WTC11 (cell line): ENCODE measurements around the gene STAU1. TPM values are rescaled to one million over a fixed set of nuclear protein-coding genes. Genes with fewer than 3 reads are reported as not detected.

Source experiments
- ATAC-seq: fragments of 200-7000 bp; cut with Tn5 transposase; 2 replicates; pipeline ENCODE4 v1.10.0; 2021; ENCODE audit warnings: mild to moderate bottlenecking, moderate library complexity
- CTCF ChIA-PET: fragments of 300-600 bp; sonication (Branson Sonifier 250); formaldehyde crosslinking; loops from one replicate; lab custom pipeline; 2021; ENCODE audit warnings: antibody characterized with exemption; lab: Charles Lee
- POLR2A ChIA-PET: fragments of 350-600 bp; sonication (Branson Sonifier 250); formaldehyde crosslinking; loops from one replicate; lab custom pipeline; 2021; ENCODE audit warnings: antibody characterized with exemption; lab: Charles Lee
- DNase-seq: peaks from one replicate; pipeline ENCODE4 v3.0.0; 2021; ENCODE audit warnings: low spot score
- H3K27ac Mint-ChIP-seq: 2 replicates; pipeline ENCODE4 v1.8.0; 2021; ENCODE audit warnings: mixed read lengths
- H3K27me3 Mint-ChIP-seq: 2 replicates; pipeline ENCODE4 v1.8.0; 2021; ENCODE audit warnings: low read depth, mild to moderate bottlenecking, moderate library complexity, mixed read lengths
- H3K36me3 Mint-ChIP-seq: 2 replicates; pipeline ENCODE4 v1.8.0; 2021; ENCODE audit warnings: mixed read lengths
- H3K4me1 Mint-ChIP-seq: 2 replicates; pipeline ENCODE4 v1.8.0; 2022; ENCODE audit warnings: mixed read lengths
- H3K4me3 Mint-ChIP-seq: 2 replicates; pipeline ENCODE4 v1.8.0; 2021; ENCODE audit warnings: mild to moderate bottlenecking, moderate library complexity, mixed read lengths
- H3K9me3 Mint-ChIP-seq: 2 replicates; pipeline ENCODE4 v1.8.0; 2021; ENCODE audit warnings: mixed read lengths
- CREB1 ChIP-seq: sonication (generic); formaldehyde crosslinking; IDR thresholded peaks from 2 replicates; pipeline ENCODE4 v1.8.0; 2023; ENCODE audit warnings: mild to moderate bottlenecking, missing genetic modification reagents
- CTCF ChIP-seq: fragments of 200-600 bp; IDR thresholded peaks from 2 replicates; pipeline ENCODE4 v1.8.0; 2022; ENCODE audit warnings: antibody characterized with exemption
- EMX1 ChIP-seq: fragments of 250-450 bp; sonication (Bioruptor Pico); IDR thresholded peaks from 2 replicates; pipeline ENCODE4 v1.8.0; 2021; ENCODE audit warnings: mild to moderate bottlenecking
- FOXJ3 ChIP-seq: sonication (generic); formaldehyde crosslinking; IDR thresholded peaks from 2 replicates; pipeline ENCODE4 v1.9.0; 2021; ENCODE audit warnings: missing genetic modification reagents, mild to moderate bottlenecking, borderline replicate concordance
- FOXK1 ChIP-seq: sonication (generic); formaldehyde crosslinking; IDR thresholded peaks from 2 replicates; pipeline ENCODE4 v1.8.0; 2022; ENCODE audit warnings: mild to moderate bottlenecking, moderate library complexity, missing genetic modification reagents
- GABPB1 ChIP-seq: sonication (generic); formaldehyde crosslinking; IDR thresholded peaks from 2 replicates; pipeline ENCODE4 v1.8.1; 2023; ENCODE audit warnings: mild to moderate bottlenecking, missing genetic modification reagents
- JUN ChIP-seq: sonication (generic); formaldehyde crosslinking; IDR thresholded peaks from 2 replicates; pipeline ENCODE4 v1.8.0; 2023; ENCODE audit warnings: mild to moderate bottlenecking, missing genetic modification reagents
- NR2C2 ChIP-seq: sonication (generic); formaldehyde crosslinking; IDR thresholded peaks from 2 replicates; pipeline ENCODE4 v1.8.0; 2022; ENCODE audit warnings: mild to moderate bottlenecking, missing genetic modification reagents
- STAT6 ChIP-seq: sonication (generic); formaldehyde crosslinking; conservative IDR thresholded peaks from 2 replicates; pipeline ENCODE4 v1.8.1; 2023; ENCODE audit warnings: mild to moderate bottlenecking, low read depth, missing genetic modification reagents, moderate library complexity
- ZNF138 ChIP-seq: sonication (generic); formaldehyde crosslinking; conservative IDR thresholded peaks from 2 replicates; pipeline ENCODE4 v1.8.1; 2022; ENCODE audit warnings: mild to moderate bottlenecking, moderate library complexity, missing genetic modification reagents
- total RNA-seq: library from RNA; stranded (reverse); gene quantifications from 3 replicates; pipeline ENCODE4 v1.2.3, GENCODE V29; 2021
- TF ChIP-seq, protein P1 (sequence below): sonication (generic); formaldehyde crosslinking; IDR thresholded peaks from 2 replicates; pipeline ENCODE4 v1.8.1; 2022; ENCODE audit warnings: mild to moderate bottlenecking, missing genetic modification reagents, moderate library complexity, borderline replicate concordance
- TF ChIP-seq, protein P2 (sequence below): sonication (generic); formaldehyde crosslinking; IDR thresholded peaks from 2 replicates; pipeline ENCODE4 v1.8.1; 2023; ENCODE audit warnings: mild to moderate bottlenecking, moderate library complexity, missing genetic modification reagents
- TF ChIP-seq, protein P3 (sequence below): fragments of 250-450 bp; sonication (Bioruptor Pico); IDR thresholded peaks from 2 replicates; pipeline ENCODE4 v1.9.0; 2021; ENCODE audit warnings: moderate library complexity, mild to moderate bottlenecking, inconsistent platforms, borderline replicate concordance
- TF ChIP-seq, protein P4 (sequence below): fragments of 250-450 bp; sonication (Bioruptor Pico); IDR thresholded peaks from 2 replicates; pipeline ENCODE4 v1.9.0; 2021; ENCODE audit warnings: mild to moderate bottlenecking
- TF ChIP-seq, protein P5 (sequence below): sonication (generic); formaldehyde crosslinking; IDR thresholded peaks from 2 replicates; pipeline ENCODE4 v1.8.0; 2022; ENCODE audit warnings: mild to moderate bottlenecking, missing genetic modification reagents
- TF ChIP-seq, protein P6 (sequence below): sonication (generic); formaldehyde crosslinking; IDR thresholded peaks from 2 replicates; pipeline ENCODE4 v1.8.1; 2023; ENCODE audit warnings: mild to moderate bottlenecking, missing genetic modification reagents, moderate library complexity

The STAU1 gene
- total RNA-seq, 1 experiment from 2014 or later, result 92.6 TPM

DNA sequence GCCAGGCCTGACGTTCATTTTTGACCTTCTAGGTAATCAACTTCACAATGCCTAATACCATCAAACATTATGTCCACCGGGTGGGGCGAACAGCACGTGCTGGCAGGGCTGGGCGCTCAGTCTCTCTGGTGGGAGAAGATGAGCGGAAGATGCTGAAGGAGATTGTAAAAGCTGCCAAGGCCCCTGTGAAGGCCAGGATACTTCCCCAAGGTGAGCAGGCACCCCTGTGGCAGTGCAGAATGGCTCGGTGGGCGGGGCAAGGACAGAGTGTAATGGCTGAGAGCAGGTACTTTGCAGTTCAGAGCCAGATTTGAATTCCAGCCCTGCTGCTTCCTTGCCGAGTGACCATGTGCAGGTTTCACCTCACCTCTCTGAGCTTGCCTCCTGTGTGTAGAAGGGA lies 48.2 kb upstream of the STAU1 start:
- peak; percentile 28; the same call in 1 of the 2 replicates for ATAC-seq
- Mint-ChIP-seq H3K9me3 (no peaks in the 10 kb centered on the region), H3K4me3 (no peak overlapping the region), H3K27ac (no peak overlapping the region), H3K4me1 (no peaks in the 10 kb centered on the region), H3K27me3 (no peaks in the 10 kb centered on the region), H3K36me3 (peaks cover 73% of the 10 kb centered on the region)
- DNase-seq, result no peak
- CTCF ChIA-PET, result interaction anchor here (1.9 kb wide), 1 partner anchor 10 kb away, joined by 15 read pairs; no protein-coding TSS in a partner anchor
- POLR2A ChIA-PET, result interaction anchor here (1.2 kb wide), 1 partner anchor 10 kb away, joined by 5 read pairs; no protein-coding TSS in a partner anchor
- TF ChIP-seq CTCF, result no peak
- TF ChIP-seq CREB1 (CRISPR knock-in tag), result no peak
- TF ChIP-seq, protein P1, sequence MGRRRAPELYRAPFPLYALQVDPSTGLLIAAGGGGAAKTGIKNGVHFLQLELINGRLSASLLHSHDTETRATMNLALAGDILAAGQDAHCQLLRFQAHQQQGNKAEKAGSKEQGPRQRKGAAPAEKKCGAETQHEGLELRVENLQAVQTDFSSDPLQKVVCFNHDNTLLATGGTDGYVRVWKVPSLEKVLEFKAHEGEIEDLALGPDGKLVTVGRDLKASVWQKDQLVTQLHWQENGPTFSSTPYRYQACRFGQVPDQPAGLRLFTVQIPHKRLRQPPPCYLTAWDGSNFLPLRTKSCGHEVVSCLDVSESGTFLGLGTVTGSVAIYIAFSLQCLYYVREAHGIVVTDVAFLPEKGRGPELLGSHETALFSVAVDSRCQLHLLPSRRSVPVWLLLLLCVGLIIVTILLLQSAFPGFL (CRISPR knock-in tag), result no peak
- no peak for TF ChIP-seq NR2C2 (CRISPR knock-in tag)
- no peak for TF ChIP-seq GABPB1
- TF ChIP-seq FOXK1, result no peak

- no peaks in the 10 kb centered on the region for H3K27me3 Mint-ChIP-seq
- no peak for ATAC-seq
- TF ChIP-seq EMX1 (CRISPR knock-in tag), result no peak
- TF ChIP-seq JUN (CRISPR knock-in tag), result no peak
- TF ChIP-seq STAT6 (CRISPR knock-in tag), result no peak
- TF ChIP-seq, protein P2, sequence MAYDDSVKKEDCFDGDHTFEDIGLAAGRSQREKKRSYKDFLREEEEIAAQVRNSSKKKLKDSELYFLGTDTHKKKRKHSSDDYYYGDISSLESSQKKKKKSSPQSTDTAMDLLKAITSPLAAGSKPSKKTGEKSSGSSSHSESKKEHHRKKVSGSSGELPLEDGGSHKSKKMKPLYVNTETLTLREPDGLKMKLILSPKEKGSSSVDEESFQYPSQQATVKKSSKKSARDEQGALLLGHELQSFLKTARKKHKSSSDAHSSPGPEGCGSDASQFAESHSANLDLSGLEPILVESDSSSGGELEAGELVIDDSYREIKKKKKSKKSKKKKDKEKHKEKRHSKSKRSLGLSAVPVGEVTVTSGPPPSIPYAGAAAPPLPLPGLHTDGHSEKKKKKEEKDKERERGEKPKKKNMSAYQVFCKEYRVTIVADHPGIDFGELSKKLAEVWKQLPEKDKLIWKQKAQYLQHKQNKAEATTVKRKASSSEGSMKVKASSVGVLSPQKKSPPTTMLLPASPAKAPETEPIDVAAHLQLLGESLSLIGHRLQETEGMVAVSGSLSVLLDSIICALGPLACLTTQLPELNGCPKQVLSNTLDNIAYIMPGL, result no peak
- no peak for TF ChIP-seq ZNF138 (CRISPR knock-in tag)
- TF ChIP-seq, protein P3, sequence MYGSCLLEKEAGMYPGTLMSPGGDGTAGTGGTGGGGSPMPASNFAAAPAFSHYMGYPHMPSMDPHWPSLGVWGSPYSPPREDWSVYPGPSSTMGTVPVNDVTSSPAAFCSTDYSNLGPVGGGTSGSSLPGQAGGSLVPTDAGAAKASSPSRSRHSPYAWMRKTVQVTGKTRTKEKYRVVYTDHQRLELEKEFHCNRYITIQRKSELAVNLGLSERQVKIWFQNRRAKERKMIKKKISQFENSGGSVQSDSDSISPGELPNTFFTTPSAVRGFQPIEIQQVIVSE (CRISPR knock-in tag), result no peak
- TF ChIP-seq, protein P4, sequence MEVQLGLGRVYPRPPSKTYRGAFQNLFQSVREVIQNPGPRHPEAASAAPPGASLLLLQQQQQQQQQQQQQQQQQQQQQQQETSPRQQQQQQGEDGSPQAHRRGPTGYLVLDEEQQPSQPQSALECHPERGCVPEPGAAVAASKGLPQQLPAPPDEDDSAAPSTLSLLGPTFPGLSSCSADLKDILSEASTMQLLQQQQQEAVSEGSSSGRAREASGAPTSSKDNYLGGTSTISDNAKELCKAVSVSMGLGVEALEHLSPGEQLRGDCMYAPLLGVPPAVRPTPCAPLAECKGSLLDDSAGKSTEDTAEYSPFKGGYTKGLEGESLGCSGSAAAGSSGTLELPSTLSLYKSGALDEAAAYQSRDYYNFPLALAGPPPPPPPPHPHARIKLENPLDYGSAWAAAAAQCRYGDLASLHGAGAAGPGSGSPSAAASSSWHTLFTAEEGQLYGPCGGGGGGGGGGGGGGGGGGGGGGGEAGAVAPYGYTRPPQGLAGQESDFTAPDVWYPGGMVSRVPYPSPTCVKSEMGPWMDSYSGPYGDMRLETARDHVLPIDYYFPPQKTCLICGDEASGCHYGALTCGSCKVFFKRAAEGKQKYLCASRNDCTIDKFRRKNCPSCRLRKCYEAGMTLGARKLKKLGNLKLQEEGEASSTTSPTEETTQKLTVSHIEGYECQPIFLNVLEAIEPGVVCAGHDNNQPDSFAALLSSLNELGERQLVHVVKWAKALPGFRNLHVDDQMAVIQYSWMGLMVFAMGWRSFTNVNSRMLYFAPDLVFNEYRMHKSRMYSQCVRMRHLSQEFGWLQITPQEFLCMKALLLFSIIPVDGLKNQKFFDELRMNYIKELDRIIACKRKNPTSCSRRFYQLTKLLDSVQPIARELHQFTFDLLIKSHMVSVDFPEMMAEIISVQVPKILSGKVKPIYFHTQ (CRISPR knock-in tag), result no peak
- TF ChIP-seq, protein P5, sequence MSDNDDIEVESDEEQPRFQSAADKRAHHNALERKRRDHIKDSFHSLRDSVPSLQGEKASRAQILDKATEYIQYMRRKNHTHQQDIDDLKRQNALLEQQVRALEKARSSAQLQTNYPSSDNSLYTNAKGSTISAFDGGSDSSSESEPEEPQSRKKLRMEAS, result no peak
- TF ChIP-seq FOXJ3 (CRISPR knock-in tag), result no peak
- TF ChIP-seq, protein P6, sequence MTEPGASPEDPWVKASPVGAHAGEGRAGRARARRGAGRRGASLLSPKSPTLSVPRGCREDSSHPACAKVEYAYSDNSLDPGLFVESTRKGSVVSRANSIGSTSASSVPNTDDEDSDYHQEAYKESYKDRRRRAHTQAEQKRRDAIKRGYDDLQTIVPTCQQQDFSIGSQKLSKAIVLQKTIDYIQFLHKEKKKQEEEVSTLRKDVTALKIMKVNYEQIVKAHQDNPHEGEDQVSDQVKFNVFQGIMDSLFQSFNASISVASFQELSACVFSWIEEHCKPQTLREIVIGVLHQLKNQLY (CRISPR knock-in tag), result no peak
- TF ChIP-seq, all 79 proteins: peak for 0
- POLR2A ChIA-PET, result no interaction called here
- peaks cover 74% of the 10 kb centered on the region for H3K36me3 Mint-ChIP-seq
- CTCF ChIA-PET, result no interaction called here
- no peak overlapping the region for H3K4me3 Mint-ChIP-seq
- no peak overlapping the region for H3K27ac Mint-ChIP-seq
- no peaks in the 10 kb centered on the region for H3K4me1 Mint-ChIP-seq
- no peak for DNase-seq
- H3K9me3 Mint-ChIP-seq, result no peaks in the 10 kb centered on the region
These were observed 46.7 kb upstream of the STAU1 start for GRCh38 chr20:49234831-49235230.
